ENCODE data around the gene SEPTIN1.

SEPTIN1 gene

DNA sequence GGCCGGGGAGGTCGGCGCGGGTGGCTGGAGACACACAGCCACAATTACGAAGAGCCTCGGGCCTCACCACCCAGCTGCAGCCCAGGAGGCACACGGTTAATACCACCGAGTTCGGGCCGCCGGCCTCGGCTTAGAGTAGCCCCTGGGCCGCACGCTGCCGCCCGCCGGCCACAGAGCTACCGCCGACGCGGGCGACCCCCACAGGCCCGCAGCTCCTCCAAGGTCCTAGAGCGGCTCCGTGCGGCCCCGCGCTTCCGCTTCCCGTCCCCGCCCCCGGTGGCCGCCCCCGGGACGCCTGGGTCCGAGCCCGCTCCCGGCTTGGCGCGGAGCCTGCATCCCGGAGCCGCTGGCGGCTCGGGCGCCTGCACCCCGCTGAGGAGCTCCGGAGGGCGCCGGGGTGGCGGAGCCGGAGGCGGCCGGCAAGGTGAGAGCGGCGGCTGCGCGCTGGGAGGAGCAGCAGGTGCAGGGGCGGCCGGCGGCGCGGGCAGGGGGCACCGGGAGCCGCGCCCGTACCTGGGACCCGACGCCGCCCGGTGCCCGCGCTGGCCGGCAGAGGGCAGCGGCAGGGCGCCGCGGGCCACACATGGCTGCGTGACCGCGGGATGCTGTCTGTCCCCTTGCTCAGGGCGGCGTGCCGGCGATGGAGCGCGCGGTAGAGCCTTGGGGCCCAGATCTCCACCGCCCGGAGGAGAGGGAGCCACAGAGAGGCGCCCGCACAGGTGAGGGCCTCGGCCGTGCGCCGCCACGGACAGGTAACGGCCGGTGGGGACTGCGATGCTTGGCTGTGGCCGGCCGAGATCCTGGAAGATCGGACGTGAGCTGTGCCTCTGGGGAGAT is 13.0 kb upstream of the SEPTIN1 start, which contains the start of gene ZNF48:
Gene ZNF48, plus strand, starts transcription at position 266 of the 837 bp plus-strand sequence. Its CDS starts 375 bp downstream, at position 641.
- peak; percentile 66 for TF ChIP-seq CTCF (IDR thresholded peaks at IDR 0.05; ENCODE audit: control insufficient read depth, extremely low read depth, insufficient read depth)
- peak within 1 kb of the TSS; percentile 60 for H3K4me3 ChIP-seq (ENCODE audit: low read depth, low read length)
- peak; percentile 35 for DNase-seq (ENCODE audit: low read depth)

GRCh38 chr16:30394592-30395154 is 12.3 kb upstream of the SEPTIN1 start:
- peak overlapping the region; percentile 60 for H3K4me3 ChIP-seq (ENCODE audit: low read depth, low read length)
- no peak for DNase-seq (ENCODE audit: low read depth)
- no peak for TF ChIP-seq CTCF (IDR thresholded peaks at IDR 0.05; ENCODE audit: control insufficient read depth, extremely low read depth, insufficient read depth)

GRCh38 chr16:30383521-30383920 is 1.2 kb upstream of the SEPTIN1 start:
- TF ChIP-seq CTCF (IDR thresholded peaks at IDR 0.05; ENCODE audit: control insufficient read depth, extremely low read depth, insufficient read depth): no peak
- DNase-seq (ENCODE audit: low read depth): no peak
- H3K4me3 ChIP-seq (ENCODE audit: low read depth, low read length): no peak overlapping the region

- no peak for TF ChIP-seq CTCF (IDR thresholded peaks at IDR 0.05; ENCODE audit: control insufficient read depth, extremely low read depth, insufficient read depth)
- no peak for DNase-seq (ENCODE audit: low read depth)
- no peak overlapping the region for H3K4me3 ChIP-seq (ENCODE audit: low read depth, low read length)
Measured at GRCh38 chr16:30381291-30382041, 895 bp downstream of the SEPTIN1 start.

- no peak for DNase-seq (ENCODE audit: low read depth)
- no peak overlapping the region for H3K4me3 ChIP-seq (ENCODE audit: low read depth, low read length)
- TF ChIP-seq CTCF (IDR thresholded peaks at IDR 0.05; ENCODE audit: control insufficient read depth, extremely low read depth, insufficient read depth): no peak
Measured at GRCh38 chr16:30380803-30381208, 1.6 kb downstream of the SEPTIN1 start.

GRCh38 chr16:30380072-30380802 is 2.1 kb downstream of the SEPTIN1 start:
- no peak for DNase-seq (ENCODE audit: low read depth)
- no peak for TF ChIP-seq CTCF (IDR thresholded peaks at IDR 0.05; ENCODE audit: control insufficient read depth, extremely low read depth, insufficient read depth)
- no peak overlapping the region for H3K4me3 ChIP-seq (ENCODE audit: low read depth, low read length)
